H1 (cell line): ENCODE data around the gene SUV39H2. TPM values are rescaled to one million over a fixed set of nuclear protein-coding genes. Genes with fewer than 3 reads are reported as not detected.
A peak's percentile ranks its signal among the peaks of the same experiment; 100 is the strongest.

Experiments used
- CTCF ChIA-PET: fragments of 300-600 bp; sonication (Branson Sonifier 250); formaldehyde crosslinking; loops from one replicate; lab custom pipeline; 2021; ENCODE audit not compliant: partially characterized antibody; lab: Charles Lee
- POLR2A ChIA-PET: fragments of 300-600 bp; sonication (Branson Sonifier 250); formaldehyde crosslinking; loops from one replicate; lab custom pipeline; 2021; ENCODE audit warnings: inconsistent platforms; ENCODE audit not compliant: partially characterized antibody; lab: Charles Lee
- DNase-seq, 2 experiments: peaks; one replicate each; pipeline versions ENCODE4 v3.0.0 to v3.0.0-alpha.2; 2010 to 2022; ENCODE audit warnings: low spot score in 2 of 2, low read depth in 1 of 2, mixed read lengths in 1 of 2
- FAIRE-seq: peaks from 2 replicates; lab custom pipeline; 2011; peaks lifted over from hg19 to GRCh38; lab: Jason Lieb, UNC
- H2AFZ ChIP-seq: 2 replicates; pipeline ENCODE4 v1.8.1; 2012; ENCODE audit warnings: low read length, inconsistent platforms
- H2AK5ac ChIP-seq: 2 replicates; pipeline ENCODE4 v1.6.1; 2013; ENCODE audit warnings: low read depth, low read length
- H2BK120ac ChIP-seq: replicated peaks from 2 replicates; pipeline ENCODE3; 2013; ENCODE audit warnings: low read depth, low read length, inconsistent platforms
- H2BK12ac ChIP-seq: 2 replicates; pipeline ENCODE4 v1.6.1; 2013; ENCODE audit warnings: low read depth, low read length
- H2BK15ac ChIP-seq: 2 replicates; pipeline ENCODE4 v1.6.1; 2013; ENCODE audit warnings: low read length
- H2BK20ac ChIP-seq: 2 replicates; pipeline ENCODE4 v1.6.1; 2013; ENCODE audit warnings: low read length
- H2BK5ac ChIP-seq: 2 replicates; pipeline ENCODE4 v1.6.1; 2013; ENCODE audit warnings: low read depth, low read length
- H3K14ac ChIP-seq: 2 replicates; pipeline ENCODE4 v1.6.1; 2013; ENCODE audit warnings: inconsistent platforms; ENCODE audit not compliant: insufficient read length
- H3K18ac ChIP-seq: 2 replicates; pipeline ENCODE4 v1.6.1; 2013; ENCODE audit warnings: low read length; ENCODE audit errors: extremely low read depth
- H3K23ac ChIP-seq: 2 replicates; pipeline ENCODE4 v1.6.1; 2013; ENCODE audit warnings: inconsistent platforms; ENCODE audit not compliant: insufficient read length
- H3K23me2 ChIP-seq: 2 replicates; pipeline ENCODE4 v1.6.1; 2013; ENCODE audit warnings: low read depth, low read length
- H3K27ac ChIP-seq: 2 replicates; pipeline ENCODE4 v1.6.1; 2011; ENCODE audit warnings: low read depth, low read length, inconsistent platforms
- H3K27me3 ChIP-seq, 4 experiments: replicated peaks in 1 of 4; 1 replicate in 1 of 4; 2 replicates in 3 of 4; pipeline versions ENCODE4 v1.6.1 to v1.8.1; 2011 to 2013; ENCODE audit warnings: low read length in 3 of 4, mild to moderate bottlenecking in 3 of 4, inconsistent platforms in 2 of 4, mixed read lengths in 2 of 4, moderate library complexity in 1 of 4; ENCODE audit not compliant: control insufficient read depth in 3 of 4, insufficient read depth in 3 of 4; ENCODE audit errors: extremely low read depth in 1 of 4
- H3K36me3 ChIP-seq, 4 experiments: 2 replicates each; pipeline versions ENCODE4 v1.6.1 to v1.8.1; 2011 to 2013; ENCODE audit warnings: mild to moderate bottlenecking in 4 of 4, low read length in 3 of 4, moderate library complexity in 2 of 4, control low read depth in 1 of 4, inconsistent platforms in 1 of 4; ENCODE audit not compliant: insufficient read depth in 4 of 4, control insufficient read depth in 2 of 4
- H3K4ac ChIP-seq: replicated peaks from 2 replicates; pipeline ENCODE3; 2013; ENCODE audit warnings: low read length, low read depth, mixed read lengths, inconsistent platforms; ENCODE audit not compliant: insufficient read length
- H3K4me1 ChIP-seq, 4 experiments: replicated peaks in 1 of 4; 1 replicate in 1 of 4; 2 replicates in 3 of 4; pipeline versions ENCODE4 v1.6.1 to v1.8.1; 2011 to 2013; ENCODE audit warnings: low read length in 3 of 4, inconsistent platforms in 2 of 4, mixed read lengths in 1 of 4; ENCODE audit not compliant: insufficient read depth in 4 of 4, control insufficient read depth in 3 of 4
- H3K4me2 ChIP-seq, 2 experiments: 2 replicates each; pipeline versions ENCODE4 v1.6.1 to v1.8.1; 2011 to 2013; ENCODE audit warnings: low read depth in 2 of 2, low read length in 2 of 2, control low read depth in 1 of 2, inconsistent platforms in 1 of 2, mild to moderate bottlenecking in 1 of 2; ENCODE audit not compliant: insufficient read depth in 1 of 2
- H3K4me3 ChIP-seq, 4 experiments: fragments of 200-600, 300-600 bp in 1 of 4; sonication (generic), shearing (Covaris generic), sonication (Bioruptor Twin) in 1 of 4; 2 replicates each; pipeline versions ENCODE4 v1.5.1 to v1.8.1; 2011 to 2016; ENCODE audit warnings: low read length in 4 of 4, low read depth in 3 of 4, control low read depth in 2 of 4, inconsistent platforms in 2 of 4, mild to moderate bottlenecking in 2 of 4, mixed read lengths in 1 of 4, moderate library complexity in 1 of 4; ENCODE audit not compliant: insufficient read depth in 2 of 4; ENCODE audit errors: extremely low read depth in 1 of 4
- H3K56ac ChIP-seq: replicated peaks from 2 replicates; pipeline ENCODE3; 2013; ENCODE audit warnings: low read depth, mild to moderate bottlenecking, mixed read lengths, low read length, inconsistent platforms; ENCODE audit not compliant: insufficient read length
- H3K79me1 ChIP-seq: 2 replicates; pipeline ENCODE4 v1.6.1; 2013; ENCODE audit warnings: low read depth, low read length, control low read depth
- H3K79me2 ChIP-seq, 2 experiments: 2 replicates each; pipeline versions ENCODE4 v1.6.1 to v1.8.1; 2012 to 2013; ENCODE audit warnings: low read length in 2 of 2, mild to moderate bottlenecking in 2 of 2, inconsistent platforms in 1 of 2; ENCODE audit not compliant: insufficient read depth in 2 of 2, control insufficient read depth in 1 of 2
- H3K9ac ChIP-seq, 4 experiments: replicated peaks in 1 of 4; 1 replicate in 1 of 4; 2 replicates in 3 of 4; pipeline versions ENCODE4 v1.6.1 to v1.8.1; 2011 to 2013; ENCODE audit warnings: low read depth in 3 of 4, low read length in 3 of 4, control low read depth in 2 of 4, mild to moderate bottlenecking in 2 of 4, moderate library complexity in 2 of 4, inconsistent platforms in 1 of 4; ENCODE audit errors: extremely low read depth in 1 of 4
- H3K9me3 ChIP-seq, 2 experiments: 2 replicates each; pipeline versions ENCODE4 v1.6.1 to v1.8.1; 2012 to 2013; ENCODE audit warnings: mild to moderate bottlenecking in 2 of 2, moderate library complexity in 2 of 2, control low read depth in 1 of 2, inconsistent platforms in 1 of 2, low read depth in 1 of 2, low read length in 1 of 2, mixed read lengths in 1 of 2; ENCODE audit not compliant: insufficient read depth in 2 of 2
- H4K20me1 ChIP-seq, 2 experiments: replicated peaks in 1 of 2; 2 replicates each; pipeline versions ENCODE3 to v1.8.1; 2011 to 2013; ENCODE audit warnings: inconsistent platforms in 2 of 2, low read length in 2 of 2, mild to moderate bottlenecking in 1 of 2; ENCODE audit not compliant: insufficient read depth in 2 of 2, control insufficient read depth in 1 of 2
- H4K5ac ChIP-seq: 2 replicates; pipeline ENCODE4 v1.6.1; 2013; ENCODE audit warnings: low read length, low read depth, mixed read lengths, inconsistent platforms; ENCODE audit not compliant: insufficient read length
- H4K8ac ChIP-seq: 2 replicates; pipeline ENCODE4 v1.8.0; 2013; ENCODE audit warnings: mild to moderate bottlenecking, moderate library complexity, low read length, inconsistent platforms; ENCODE audit not compliant: insufficient read depth; ENCODE audit errors: extremely low read depth
- H4K91ac ChIP-seq: replicated peaks from 2 replicates; pipeline ENCODE3; 2013; ENCODE audit warnings: low read length, mixed read lengths, inconsistent platforms; ENCODE audit not compliant: insufficient read length
- HDAC6 ChIP-seq: IDR thresholded peaks from one replicate; pipeline ENCODE4 v1.7.1; 2012; ENCODE audit warnings: low read depth, mild to moderate bottlenecking, inconsistent platforms, low read length, moderate library complexity
- SAP30 ChIP-seq: fragments of 300-600 bp; sonication (generic); IDR thresholded peaks from 2 replicates; pipeline ENCODE4 v1.7.1; 2012; ENCODE audit warnings: low read length, moderate library complexity, mild to moderate bottlenecking, inconsistent platforms; ENCODE audit not compliant: insufficient read depth, insufficient replicate concordance
- WGBS, 2 experiments: shearing (Covaris generic) in 1 of 2; methylation state at CpG; one replicate each; pipeline versions ENCODE4 v1.1.6 to v1.1.7; 2013 to 2015; ENCODE audit warnings: low lambda C conversion rate in 2 of 2, mixed read lengths in 2 of 2, inconsistent platforms in 1 of 2, low coverage in 1 of 2, missing lambda C conversion rate in 1 of 2; ENCODE audit not compliant: insufficient replicate concordance in 2 of 2, insufficient coverage in 1 of 2, insufficient read length in 1 of 2; ENCODE audit errors: extremely low coverage in 1 of 2, missing lambda C conversion rate in 1 of 2; 5-methylcytosine and 5-hydroxymethylcytosine counted together
- polyA plus RNA-seq, 7 experiments: library from polyadenylated mRNA; depleted of rRNA in 3 of 7; stranded (reverse) in 5 of 7; unstranded in 2 of 7; fragments of >200 nt in 5 of 7; fragments of 200-250 nt in 2 of 7; gene quantifications; 1 replicate in 5 of 7; 2 replicates in 1 of 7; 4 replicates in 1 of 7; pipeline versions ENCODE4 v1.2.1 to v1.2.3, GENCODE V29; 2011 to 2013; ENCODE audit warnings: missing spikeins in 2 of 7, mixed read lengths in 2 of 7
- total RNA-seq: library from RNA; stranded (reverse); fragmentation: NEBNext Ultra II Directional; extraction: Animal tissue kit (Norgen Biotek cat#: 25700); gene quantifications from 2 replicates; pipeline ENCODE4 v1.2.1, GENCODE V29; 2021

SUV39H2 gene
- total and polyA plus RNA-seq, 2 of the 8 experiments (the other 6 are each of a cell fraction or from before 2014, with no cell fraction given), result 19.4 to 62.3 TPM

DNA sequence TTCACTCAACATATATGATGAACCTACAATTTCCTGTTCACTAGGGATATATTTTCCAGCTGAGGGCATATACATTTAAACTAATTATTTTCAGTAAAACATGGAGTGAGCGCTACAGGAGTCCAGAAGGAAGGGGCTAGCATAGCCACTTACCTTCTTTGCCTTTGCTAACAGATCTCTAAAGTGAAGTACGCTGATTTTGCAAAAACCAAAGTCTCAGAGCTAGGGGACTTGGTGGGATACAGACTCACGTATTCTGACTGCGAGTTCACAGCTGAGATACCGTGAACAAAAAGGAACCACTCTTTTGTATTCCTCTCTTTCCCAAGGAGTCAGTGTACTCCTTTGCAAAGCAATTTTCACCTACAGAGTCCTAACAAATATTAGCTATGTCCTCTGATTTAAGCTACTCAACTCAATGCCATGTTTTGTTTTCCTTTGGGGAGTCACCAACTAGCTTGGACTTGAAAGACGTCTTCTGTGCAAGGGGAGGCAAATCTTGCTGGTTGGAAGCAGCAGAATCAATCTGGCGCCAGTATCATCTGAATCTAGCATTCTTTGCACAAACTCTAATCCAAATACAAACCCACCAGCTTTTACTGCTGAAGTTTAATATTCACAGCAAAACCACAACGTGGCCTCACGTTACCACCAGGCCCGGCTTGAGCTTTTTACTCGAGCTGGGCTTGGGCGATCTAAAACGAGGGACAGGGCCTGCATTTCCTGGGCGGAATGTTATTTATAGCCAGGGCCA, 41.5 kb upstream of the SUV39H2 start:
- no peaks in the 10 kb centered on the region for H3K27me3 ChIP-seq
- 37% methylated on average over 14 of the region's 14 CpGs; no CpG with 5 or more reads in 1 of the 2 experiments for WGBS, 2 experiments
- peak overlapping the region; percentile 58 for H4K91ac ChIP-seq
- no peak overlapping the region for H2BK12ac ChIP-seq
- H3K27ac ChIP-seq, result peak overlapping the region; percentile 54; the same call in 1 of the 2 replicates
- peak overlapping the region; percentile 47; the same call in 1 of the 2 replicates for H2AFZ ChIP-seq
- peak overlapping the region; percentile 74 to 98 (median 86) for H3K9ac ChIP-seq
- peaks cover 0 to 8% (median 3%) of the 10 kb centered on the region in 4 experiments; a peak in 3 of 7 replicates for H3K4me1 ChIP-seq
- H3K79me1 ChIP-seq, result peaks cover 3% of the 10 kb centered on the region; the same call in 1 of the 2 replicates
- FAIRE-seq, result no peak
- H3K23ac ChIP-seq, result no peak overlapping the region
- peak overlapping the region; percentile 79 to 87 for H3K4me2 ChIP-seq
- no peak overlapping the region for H4K5ac ChIP-seq
- H2BK15ac ChIP-seq, result no peak overlapping the region
- peaks cover 2% of the 10 kb centered on the region for H3K23me2 ChIP-seq
- no peak overlapping the region for H2BK120ac ChIP-seq
- peak overlapping the region; percentile 79 for H2BK5ac ChIP-seq
- CTCF ChIA-PET, result interaction anchor here (0.6 to 3.0 kb wide), 13 partner anchors 8 to 339 kb away, joined by 3 to 19 read pairs (median 3); partner anchors contain the start of gene MEIG1
- H3K9me3 ChIP-seq, result no peaks in the 10 kb centered on the region
- no peak overlapping the region for H3K18ac ChIP-seq
- H2BK20ac ChIP-seq, result no peak overlapping the region
- peak overlapping the region; percentile 84 for H4K8ac ChIP-seq
- TF ChIP-seq SAP30 (peak; percentile 43), HDAC6 (no peak)
- POLR2A ChIA-PET, result interaction anchor here (0.8 to 3.7 kb wide), 23 partner anchors 8 to 1487 kb away, joined by 3 to 32 read pairs (median 4); partner anchors contain the start of genes DCLRE1C and SUV39H2
- H3K36me3 ChIP-seq, result peaks cover 11 to 22% (median 14%) of the 10 kb centered on the region in 4 experiments
- H3K79me2 ChIP-seq, result peaks cover 9 to 31% of the 10 kb centered on the region in 2 experiments
- H4K20me1 ChIP-seq, result peaks cover 3 to 6% of the 10 kb centered on the region in 2 experiments
- DNase-seq, result no peak
- H2AK5ac ChIP-seq, result no peak overlapping the region
- H3K56ac ChIP-seq, result no peak overlapping the region
- no peak overlapping the region for H3K14ac ChIP-seq
- H3K4me3 ChIP-seq, result peak overlapping the region; percentile 87 to 93 (median 91)
- H3K4ac ChIP-seq, result peak overlapping the region; percentile 81
